Psoas muscle (tissue), 8 donors: ENCODE measurements around the gene BTBD9. TPM values are rescaled to one million over a fixed set of nuclear protein-coding genes. Genes with fewer than 3 reads are reported as not detected.

Experiments
- ATAC-seq, 4 donors: fragments of 200-7000 bp; cut with Tn5 transposase; one replicate each; pipeline ENCODE4 v1.9.1; 2020; ENCODE audit warnings: moderate library complexity in 3 of 4, mild to moderate bottlenecking in 2 of 4
- DNase-seq, 2 donors: peaks; one replicate each; pipeline ENCODE4 v3.0.0-alpha.2; 2020
- H3K27ac ChIP-seq: fragments of 200-600 bp; one replicate; pipeline ENCODE4 v1.8.0; 2022
- H3K27me3 ChIP-seq, 3 donors: fragments of 200-600 bp in 1 of 3; one replicate each; pipeline versions ENCODE4 v1.6.1 to v1.8.0; 2013 to 2022; ENCODE audit warnings: low read length in 2 of 3, mild to moderate bottlenecking in 2 of 3, moderate library complexity in 1 of 3; ENCODE audit not compliant: insufficient read depth in 3 of 3
- H3K36me3 ChIP-seq, 2 donors: fragments of 200-600 bp in 1 of 2; one replicate each; pipeline versions ENCODE4 v1.6.1 to v1.8.0; 2013 to 2022; ENCODE audit warnings: low read depth in 1 of 2, mild to moderate bottlenecking in 1 of 2, moderate library complexity in 1 of 2; ENCODE audit not compliant: insufficient read depth in 1 of 2
- H3K4me1 ChIP-seq: fragments of 200-600 bp; one replicate; pipeline ENCODE4 v1.8.0; 2022
- H3K4me3 ChIP-seq: fragments of 200-600 bp; one replicate; pipeline ENCODE4 v1.8.0; 2022; ENCODE audit warnings: mild to moderate bottlenecking
- H3K9me3 ChIP-seq: fragments of 200-600 bp; one replicate; pipeline ENCODE4 v1.8.0; 2022
- WGBS, 3 donors: extraction: QIAGEN DNeasy Blood & Tissue Kit; methylation state at CpG; one replicate each; pipeline versions ENCODE4 v1.1.6 to v1.1.7; 2013; 5-methylcytosine and 5-hydroxymethylcytosine counted together
- intact Hi-C, 2 donors: fragments of 100-400 bp; cut with DNase I; formaldehyde crosslinking; loops; one replicate each; pipeline versions ENCODE4 v1.11.0 to v1.14.2; 2022
- polyA plus RNA-seq, 3 donors: library from polyadenylated mRNA; stranded (reverse); fragments of 200-250 nt; gene quantifications; one replicate each; pipeline ENCODE4 v1.2.3, GENCODE V29; 2013
- total RNA-seq, 4 donors: library from RNA; stranded (reverse); fragmentation: NEBNext Ultra II Directional in 2 of 4; extraction: Animal tissue kit (Norgen Biotek cat#: 25700) in 2 of 4; gene quantifications; one replicate each; pipeline versions ENCODE4 v1.2.1 to v1.2.4, GENCODE V29; 2021 to 2023
- TF ChIP-seq, protein P1 (sequence below): fragments of 200-600 bp; IDR thresholded peaks from one replicate; pipeline ENCODE4 v1.8.0; 2022; ENCODE audit warnings: antibody characterized with exemption
- donor health status: healthy with polysubstance abuse.
- donor health status: DM: no; HTN: no; CAD: no; lungs with moderate emphysema.
- donor health status: Bipolar disorder and iron deficiency.
- donor health status: healthy.
- donor health status: DM: yes; HTN: yes; CAD: no.
- donor health status: DM: no; HTN: no; CAD: no.
- donor health status: DM: no; HTN: no; CAD: no.
- donor health status: DM: yes; HTN: yes; CAD: no.

BTBD9 gene
- total and polyA plus RNA-seq, 7 donors = 2.3 to 10.9 (median 8.4) TPM

DNA sequence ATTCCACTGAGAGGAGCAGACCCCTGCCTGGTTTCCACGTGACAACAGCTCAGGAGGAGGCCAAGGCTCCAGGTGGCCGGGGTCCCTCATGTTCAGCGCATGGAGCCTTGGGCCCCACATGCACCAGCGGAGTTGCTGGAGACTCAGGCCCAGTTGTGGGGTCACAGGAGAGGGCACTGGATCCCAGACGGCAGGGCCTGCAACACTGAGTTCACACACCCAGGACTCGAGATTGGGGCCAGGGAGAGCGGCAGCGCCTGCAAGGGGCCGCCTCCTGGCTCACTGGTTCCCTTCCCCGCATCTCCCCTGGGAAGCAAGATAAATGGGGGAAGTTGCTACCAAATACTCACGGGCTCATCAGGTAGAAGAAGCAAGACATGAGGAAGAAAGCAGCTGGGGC lies 472.1 kb downstream of the BTBD9 start:
- no peaks in the 10 kb centered on the region for H3K9me3 ChIP-seq
- ATAC-seq = no peak
- no peaks in the 10 kb centered on the region for H3K36me3 ChIP-seq
- no peaks in the 10 kb centered on the region for H3K4me1 ChIP-seq
- H3K27me3 ChIP-seq = no peaks in the 10 kb centered on the region
- H3K4me3 ChIP-seq = no peak overlapping the region
- H3K27ac ChIP-seq = no peak overlapping the region
- intact Hi-C loops = no loop called here
- TF ChIP-seq, protein P1, sequence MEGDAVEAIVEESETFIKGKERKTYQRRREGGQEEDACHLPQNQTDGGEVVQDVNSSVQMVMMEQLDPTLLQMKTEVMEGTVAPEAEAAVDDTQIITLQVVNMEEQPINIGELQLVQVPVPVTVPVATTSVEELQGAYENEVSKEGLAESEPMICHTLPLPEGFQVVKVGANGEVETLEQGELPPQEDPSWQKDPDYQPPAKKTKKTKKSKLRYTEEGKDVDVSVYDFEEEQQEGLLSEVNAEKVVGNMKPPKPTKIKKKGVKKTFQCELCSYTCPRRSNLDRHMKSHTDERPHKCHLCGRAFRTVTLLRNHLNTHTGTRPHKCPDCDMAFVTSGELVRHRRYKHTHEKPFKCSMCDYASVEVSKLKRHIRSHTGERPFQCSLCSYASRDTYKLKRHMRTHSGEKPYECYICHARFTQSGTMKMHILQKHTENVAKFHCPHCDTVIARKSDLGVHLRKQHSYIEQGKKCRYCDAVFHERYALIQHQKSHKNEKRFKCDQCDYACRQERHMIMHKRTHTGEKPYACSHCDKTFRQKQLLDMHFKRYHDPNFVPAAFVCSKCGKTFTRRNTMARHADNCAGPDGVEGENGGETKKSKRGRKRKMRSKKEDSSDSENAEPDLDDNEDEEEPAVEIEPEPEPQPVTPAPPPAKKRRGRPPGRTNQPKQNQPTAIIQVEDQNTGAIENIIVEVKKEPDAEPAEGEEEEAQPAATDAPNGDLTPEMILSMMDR = no peak
- no peak for DNase-seq
- 80 to 93% (median 88%) methylated on average over 11 of the region's 11 CpGs for WGBS, 3 donors

DNA sequence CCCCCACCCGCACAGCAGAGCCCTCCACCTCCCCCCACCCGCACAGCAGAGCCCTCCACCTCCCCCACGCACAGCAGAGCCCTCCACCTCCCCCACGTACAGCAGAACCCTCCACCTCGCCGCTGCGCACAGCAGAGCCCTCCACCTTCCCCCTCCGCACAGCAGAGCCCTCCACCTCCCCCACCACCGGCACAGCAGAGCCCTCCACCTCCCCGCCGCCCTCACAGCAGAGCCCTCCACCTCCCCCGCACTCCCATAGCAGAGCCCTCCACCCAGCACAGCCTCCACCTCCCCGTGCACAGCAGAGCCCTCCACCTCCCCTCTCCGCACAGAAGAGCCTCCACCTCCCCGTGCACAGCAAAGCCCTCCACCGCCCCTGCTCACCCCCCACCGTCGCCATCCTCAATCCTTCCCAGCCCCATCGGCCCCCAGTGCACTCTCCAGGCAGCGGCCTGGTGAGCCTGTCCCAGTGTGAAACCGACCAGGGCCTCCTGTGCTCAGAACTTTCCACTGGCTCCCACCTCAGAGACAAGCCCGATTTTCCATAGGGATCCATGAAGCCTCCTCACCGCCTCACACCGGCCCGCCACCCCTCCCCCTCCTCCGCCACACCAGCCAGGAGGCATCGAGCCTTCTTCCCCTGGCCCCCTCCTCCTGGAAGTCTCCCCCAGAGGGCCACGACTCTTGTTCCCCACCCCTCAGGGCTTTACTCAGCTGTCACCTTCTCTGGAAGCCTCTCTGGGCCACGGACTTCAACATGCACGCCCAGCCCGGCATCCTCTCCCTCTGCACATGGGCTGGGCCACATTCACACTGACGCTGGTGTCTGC lies 473.1 kb downstream of the BTBD9 start:
- Histone ChIP-seq H3K4me3 (no peak overlapping the region), H3K9me3 (no peaks in the 10 kb centered on the region), H3K36me3 (no peaks in the 10 kb centered on the region), H3K27ac (no peak overlapping the region), H3K27me3 (no peaks in the 10 kb centered on the region), H3K4me1 (no peaks in the 10 kb centered on the region)
- intact Hi-C loops = no loop called here
- TF ChIP-seq, protein P1 = no peak
- 70 to 77% (median 75%) methylated on average over 27 to 32 of the region's 32 CpGs for WGBS, 3 donors
- ATAC-seq = no peak
- DNase-seq = no peak

- Histone ChIP-seq H3K27ac (no peak overlapping the region), H3K9me3 (no peaks in the 10 kb centered on the region), H3K27me3 (no peaks in the 10 kb centered on the region), H3K4me3 (no peak overlapping the region), H3K36me3 (peaks cover 0 to 3% of the 10 kb centered on the region in 2 donors), H3K4me1 (no peaks in the 10 kb centered on the region)
- TF ChIP-seq, protein P1 = no peak
- no peak for DNase-seq
- no peak for ATAC-seq
- 83 to 89% (median 88%) methylated on average over 14 of the region's 14 CpGs for WGBS, 3 donors
- intact Hi-C loops = no loop called here
These were observed 475.0 kb downstream of the BTBD9 start for GRCh38 chr6:38164671-38165108.

GRCh38 chr6:38164131-38164481 lies 475.6 kb downstream of the BTBD9 start:
- 92 to 94% (median 92%) methylated on average over 6 of the region's 6 CpGs for WGBS, 3 donors
- Histone ChIP-seq H3K4me3 (no peak overlapping the region), H3K27ac (no peak overlapping the region), H3K4me1 (no peaks in the 10 kb centered on the region), H3K9me3 (no peaks in the 10 kb centered on the region), H3K36me3 (peaks cover 0 to 3% of the 10 kb centered on the region in 2 donors), H3K27me3 (no peaks in the 10 kb centered on the region)
- no peak for ATAC-seq
- intact Hi-C loops = no loop called here
- TF ChIP-seq, protein P1 = no peak
- DNase-seq = no peak
